Hepatocyte (in vitro differentiated cells): ENCODE results near the gene AFTPH. TPM values are rescaled to one million over a fixed set of nuclear protein-coding genes. Genes with fewer than 3 reads are reported as not detected.

Source experiments
- DNase-seq: peaks from one replicate; pipeline ENCODE4 v3.0.0-alpha.2; 2016; ENCODE audit warnings: low spot score
- H2AFZ ChIP-seq: fragments of 200-600 bp; sonication (generic); 2 replicates; pipeline ENCODE4 v1.6.0; 2016; ENCODE audit warnings: antibody characterized with exemption, mild to moderate bottlenecking
- H3K27ac ChIP-seq: fragments of 200-600 bp; sonication (generic); 2 replicates; pipeline ENCODE4 v1.5.1; 2016; ENCODE audit warnings: mild to moderate bottlenecking
- H3K27me3 ChIP-seq: fragments of 200-600 bp; sonication (generic); 2 replicates; pipeline ENCODE4 v1.6.1; 2016
- H3K36me3 ChIP-seq: fragments of 200-600 bp; sonication (generic); replicated peaks from 2 replicates; pipeline ENCODE4 v1.5.1; 2016; ENCODE audit warnings: low read depth; ENCODE audit not compliant: insufficient read depth
- H3K4me1 ChIP-seq: fragments of 200-600 bp; sonication (generic); 2 replicates; pipeline ENCODE4 v1.5.1; 2016; ENCODE audit warnings: mild to moderate bottlenecking, moderate library complexity; ENCODE audit not compliant: insufficient read depth
- H3K4me2 ChIP-seq: fragments of 200-600 bp; sonication (generic); 2 replicates; pipeline ENCODE4 v1.6.0; 2016
- H3K4me3 ChIP-seq: fragments of 200-600 bp; sonication (generic); 2 replicates; pipeline ENCODE4 v1.5.1; 2016; ENCODE audit warnings: mild to moderate bottlenecking
- H3K79me2 ChIP-seq: fragments of 200-600 bp; sonication (generic); 2 replicates; pipeline ENCODE4 v1.6.0; 2017; ENCODE audit warnings: mild to moderate bottlenecking
- H3K9me2 ChIP-seq: fragments of 200-600 bp; sonication (generic); replicated peaks from 2 replicates; pipeline ENCODE4 v1.6.0; 2017; ENCODE audit warnings: mild to moderate bottlenecking; ENCODE audit not compliant: insufficient read depth
- H3K9me3 ChIP-seq: fragments of 200-600 bp; sonication (generic); 2 replicates; pipeline ENCODE4 v1.5.1; 2016; ENCODE audit warnings: low read depth, mild to moderate bottlenecking
- H4K20me1 ChIP-seq: fragments of 200-600 bp; sonication (generic); 2 replicates; pipeline ENCODE4 v1.6.0; 2016; ENCODE audit warnings: mild to moderate bottlenecking; ENCODE audit not compliant: insufficient read depth, poor library complexity, severe bottlenecking
- CTCF ChIP-seq: fragments of 200-600 bp; sonication (generic); IDR thresholded peaks from 2 replicates; pipeline ENCODE4 v1.5.1; 2016; ENCODE audit warnings: antibody characterized with exemption, mild to moderate bottlenecking; ENCODE audit not compliant: poor library complexity
- EZH2 ChIP-seq: fragments of 200-600 bp; sonication (generic); IDR thresholded peaks from 2 replicates; pipeline ENCODE4 v1.6.1; 2016; ENCODE audit warnings: antibody characterized with exemption, mild to moderate bottlenecking, borderline replicate concordance
- EZH2phosphoT487 ChIP-seq: fragments of 200-600 bp; sonication (generic); IDR thresholded peaks from one replicate; pipeline ENCODE4 v1.6.1; 2018; ENCODE audit warnings: antibody characterized with exemption, mild to moderate bottlenecking, low read depth, moderate library complexity; ENCODE audit not compliant: unreplicated experiment, severe bottlenecking
- WGBS: methylation state at CpG from one replicate; pipeline ENCODE4 v1.1.6; 2016; ENCODE audit warnings: low lambda C conversion rate; ENCODE audit errors: missing lambda C conversion rate; 5-methylcytosine and 5-hydroxymethylcytosine counted together
- polyA plus RNA-seq: library from polyadenylated mRNA; unstranded; fragments of >200 nt; fragmentation: Nextera tagmentation; extraction: Ambion mirVana; gene quantifications from 2 replicates; pipeline ENCODE4 v1.2.1, GENCODE V29; 2016
- total RNA-seq: library from RNA; depleted of rRNA; stranded (reverse); fragments of >200 nt; gene quantifications from 2 replicates; pipeline ENCODE4 v1.2.3, GENCODE V29; 2014

AFTPH gene
- total and polyA plus RNA-seq, 2 experiments from 2014 or later = 11.8 to 50.9 TPM

- Histone ChIP-seq H3K27ac (no peak overlapping the region), H3K9me3 (no peaks in the 10 kb centered on the region), H3K4me2 (no peak overlapping the region), H3K9me2 (no peaks in the 10 kb centered on the region), H3K4me1 (no peaks in the 10 kb centered on the region), H3K4me3 (no peak overlapping the region), H3K27me3 (no peaks in the 10 kb centered on the region), H3K79me2 (no peaks in the 10 kb centered on the region), H4K20me1 (no peaks in the 10 kb centered on the region), H3K36me3 (no peaks in the 10 kb centered on the region), H2AFZ (no peak overlapping the region)
- WGBS = 88% methylated on average over 4 of the region's 4 CpGs
- DNase-seq = no peak
- TF ChIP-seq EZH2 (no peak), EZH2phosphoT487 (no peak), CTCF (no peak)
Observed at GRCh38 chr2:64586054-64586453, 61.9 kb downstream of the AFTPH start.

- TF ChIP-seq CTCF (peak; percentile 69), EZH2 (no peak)
- Histone ChIP-seq H4K20me1 (no peaks in the 10 kb centered on the region), H3K27me3 (no peaks in the 10 kb centered on the region), H2AFZ (no peak overlapping the region), H3K9me3 (no peaks in the 10 kb centered on the region), H3K27ac (no peak overlapping the region), H3K4me3 (no peak overlapping the region), H3K4me1 (no peaks in the 10 kb centered on the region), H3K36me3 (no peaks in the 10 kb centered on the region), H3K9me2 (no peaks in the 10 kb centered on the region), H3K79me2 (no peaks in the 10 kb centered on the region), H3K4me2 (no peak overlapping the region)
- 48% methylated on average over 6 of the region's 6 CpGs for WGBS
- DNase-seq = peak; percentile 52
Observed at GRCh38 chr2:64586883-64587481, 62.9 kb downstream of the AFTPH start.

GRCh38 chr2:64587561-64587960 is 63.4 kb downstream of the AFTPH start:
- Histone ChIP-seq H4K20me1 (no peaks in the 10 kb centered on the region), H3K36me3 (no peaks in the 10 kb centered on the region), H3K9me3 (no peaks in the 10 kb centered on the region), H3K4me2 (no peak overlapping the region), H3K79me2 (no peaks in the 10 kb centered on the region), H3K4me1 (no peaks in the 10 kb centered on the region), H2AFZ (no peak overlapping the region), H3K9me2 (no peaks in the 10 kb centered on the region), H3K27ac (no peak overlapping the region), H3K4me3 (no peak overlapping the region), H3K27me3 (no peaks in the 10 kb centered on the region)
- DNase-seq = no peak
- TF ChIP-seq EZH2 (no peak), CTCF (no peak), EZH2phosphoT487 (no peak)

GRCh38 chr2:64591188-64591587 is 67.1 kb downstream of the AFTPH start:
- Histone ChIP-seq H3K27ac (no peak overlapping the region), H4K20me1 (no peaks in the 10 kb centered on the region), H2AFZ (no peak overlapping the region), H3K4me3 (no peak overlapping the region), H3K36me3 (no peaks in the 10 kb centered on the region), H3K79me2 (no peaks in the 10 kb centered on the region), H3K9me3 (no peaks in the 10 kb centered on the region), H3K4me1 (no peaks in the 10 kb centered on the region), H3K27me3 (no peaks in the 10 kb centered on the region), H3K9me2 (no peaks in the 10 kb centered on the region), H3K4me2 (no peak overlapping the region)
- 95% methylated on average over 4 of the region's 4 CpGs for WGBS
- TF ChIP-seq EZH2phosphoT487 (no peak), EZH2 (no peak)
- DNase-seq = no peak
